ENCODE results near the gene ATP2A1.

GRCh38 chr16:28903344-28904042 lies 25.2 kb downstream of the ATP2A1 start:
- TF ChIP-seq CTCF (IDR thresholded peaks at IDR 0.05; ENCODE audit: borderline replicate concordance, extremely low read depth, low read length, poor library complexity, severe bottlenecking) (no peak), EZH2 (IDR thresholded peaks at IDR 0.05; ENCODE audit: borderline replicate concordance, low read depth, low read length, severe bottlenecking) (no peak)
